GM23338 (cell line): ENCODE data around the gene KRTCAP3. TPM values are rescaled to one million over a fixed set of nuclear protein-coding genes. Genes with fewer than 3 reads are reported as not detected.

Source experiments
- CREB1 ChIP-seq: fragments of 250-450 bp; sonication (Bioruptor Pico); IDR thresholded peaks from 2 replicates; pipeline ENCODE4 v1.5.0; 2020; ENCODE audit warnings: low read depth, mild to moderate bottlenecking, moderate library complexity
- CTCF ChIP-seq, 2 experiments: fragments of 200-600 bp in 1 of 2; sonication (generic) in 1 of 2; conservative IDR thresholded peaks; 2 replicates each; pipeline versions ENCODE4 v1.5.1 to v1.6.1; 2016 to 2017; ENCODE audit warnings: antibody characterized with exemption in 2 of 2, low read depth in 2 of 2, mild to moderate bottlenecking in 2 of 2, moderate library complexity in 1 of 2
- EZH2phosphoT487 ChIP-seq: fragments of 200-600 bp; sonication (generic); IDR thresholded peaks from one replicate; pipeline ENCODE4 v1.8.1; 2018; ENCODE audit warnings: antibody characterized with exemption; ENCODE audit not compliant: unreplicated experiment
- POLR2AphosphoS5 ChIP-seq: IDR thresholded peaks from 2 replicates; pipeline ENCODE4 v1.6.1; 2016; ENCODE audit warnings: antibody characterized with exemption, low read depth
- REST ChIP-seq: IDR thresholded peaks from one replicate; pipeline ENCODE4 v1.6.1; 2018; ENCODE audit warnings: antibody characterized with exemption; ENCODE audit not compliant: unreplicated experiment
- STAT1 ChIP-seq: IDR thresholded peaks from one replicate; pipeline ENCODE4 v1.6.1; 2016; ENCODE audit warnings: antibody characterized with exemption; ENCODE audit not compliant: unreplicated experiment
- ZNF114 ChIP-seq: fragments of 250-450 bp; sonication (Bioruptor Pico); IDR thresholded peaks from 2 replicates; pipeline ENCODE4 v1.5.0; 2020; ENCODE audit warnings: mild to moderate bottlenecking, moderate library complexity
- ZNF331 ChIP-seq: fragments of 250-450 bp; sonication (Bioruptor Pico); IDR thresholded peaks from 2 replicates; pipeline ENCODE4 v1.5.0; 2020; ENCODE audit warnings: low read depth, mild to moderate bottlenecking, moderate library complexity
- polyA plus RNA-seq: library from polyadenylated mRNA; unstranded; fragments of >200 nt; fragmentation: Nextera tagmentation; extraction: Ambion mirVana; gene quantifications from 2 replicates; pipeline ENCODE4 v1.2.1, GENCODE V29; 2016
- total RNA-seq: library from RNA; depleted of rRNA; stranded (reverse); fragments of >200 nt; shearing (Covaris generic); gene quantifications from 2 replicates; pipeline ENCODE4 v1.2.3, GENCODE V29; 2014
- TF ChIP-seq, protein P1 (sequence below): fragments of 250-450 bp; sonication (Bioruptor Pico); IDR thresholded peaks from 2 replicates; pipeline ENCODE4 v1.5.0; 2020; ENCODE audit warnings: mild to moderate bottlenecking, moderate library complexity

Gene KRTCAP3
- total and polyA plus RNA-seq, 2 experiments from 2014 or later = 15.8 to 52.4 TPM

DNA sequence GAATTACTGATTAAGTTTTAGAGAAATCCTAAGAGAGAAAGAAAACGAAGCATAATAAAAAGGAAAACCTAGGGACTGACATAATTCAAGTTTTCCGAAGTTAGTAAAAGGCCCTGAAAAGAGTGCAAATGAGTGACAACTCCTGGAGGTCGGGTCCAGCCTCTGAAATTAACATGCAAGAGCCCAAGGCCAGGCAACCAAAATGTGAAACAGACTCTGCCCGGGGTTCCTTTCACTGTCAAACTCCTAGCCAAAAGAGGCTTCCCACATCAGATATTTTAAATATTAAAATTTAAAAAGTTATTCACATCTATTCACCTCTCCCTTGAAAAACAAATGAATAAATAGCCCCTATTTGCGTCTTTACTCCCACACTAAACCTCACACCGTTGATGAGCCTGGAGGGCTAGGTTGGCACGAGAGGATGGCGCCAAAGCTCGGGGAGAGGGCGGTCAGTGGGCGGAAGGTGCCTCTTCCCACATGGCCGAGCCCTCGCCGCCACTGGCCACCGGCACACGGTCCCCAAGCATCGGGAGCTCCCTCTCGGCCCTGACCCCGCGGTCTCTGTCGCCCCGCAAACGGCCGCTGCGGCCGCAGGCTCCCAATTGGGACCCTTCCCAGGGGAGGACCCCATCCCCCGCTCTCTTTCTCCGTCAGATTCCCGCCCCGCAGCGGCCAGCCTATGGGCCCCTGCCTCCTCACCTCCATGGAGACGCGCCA, 33.4 kb upstream of the KRTCAP3 start (continued):
- TF ChIP-seq, protein P1, sequence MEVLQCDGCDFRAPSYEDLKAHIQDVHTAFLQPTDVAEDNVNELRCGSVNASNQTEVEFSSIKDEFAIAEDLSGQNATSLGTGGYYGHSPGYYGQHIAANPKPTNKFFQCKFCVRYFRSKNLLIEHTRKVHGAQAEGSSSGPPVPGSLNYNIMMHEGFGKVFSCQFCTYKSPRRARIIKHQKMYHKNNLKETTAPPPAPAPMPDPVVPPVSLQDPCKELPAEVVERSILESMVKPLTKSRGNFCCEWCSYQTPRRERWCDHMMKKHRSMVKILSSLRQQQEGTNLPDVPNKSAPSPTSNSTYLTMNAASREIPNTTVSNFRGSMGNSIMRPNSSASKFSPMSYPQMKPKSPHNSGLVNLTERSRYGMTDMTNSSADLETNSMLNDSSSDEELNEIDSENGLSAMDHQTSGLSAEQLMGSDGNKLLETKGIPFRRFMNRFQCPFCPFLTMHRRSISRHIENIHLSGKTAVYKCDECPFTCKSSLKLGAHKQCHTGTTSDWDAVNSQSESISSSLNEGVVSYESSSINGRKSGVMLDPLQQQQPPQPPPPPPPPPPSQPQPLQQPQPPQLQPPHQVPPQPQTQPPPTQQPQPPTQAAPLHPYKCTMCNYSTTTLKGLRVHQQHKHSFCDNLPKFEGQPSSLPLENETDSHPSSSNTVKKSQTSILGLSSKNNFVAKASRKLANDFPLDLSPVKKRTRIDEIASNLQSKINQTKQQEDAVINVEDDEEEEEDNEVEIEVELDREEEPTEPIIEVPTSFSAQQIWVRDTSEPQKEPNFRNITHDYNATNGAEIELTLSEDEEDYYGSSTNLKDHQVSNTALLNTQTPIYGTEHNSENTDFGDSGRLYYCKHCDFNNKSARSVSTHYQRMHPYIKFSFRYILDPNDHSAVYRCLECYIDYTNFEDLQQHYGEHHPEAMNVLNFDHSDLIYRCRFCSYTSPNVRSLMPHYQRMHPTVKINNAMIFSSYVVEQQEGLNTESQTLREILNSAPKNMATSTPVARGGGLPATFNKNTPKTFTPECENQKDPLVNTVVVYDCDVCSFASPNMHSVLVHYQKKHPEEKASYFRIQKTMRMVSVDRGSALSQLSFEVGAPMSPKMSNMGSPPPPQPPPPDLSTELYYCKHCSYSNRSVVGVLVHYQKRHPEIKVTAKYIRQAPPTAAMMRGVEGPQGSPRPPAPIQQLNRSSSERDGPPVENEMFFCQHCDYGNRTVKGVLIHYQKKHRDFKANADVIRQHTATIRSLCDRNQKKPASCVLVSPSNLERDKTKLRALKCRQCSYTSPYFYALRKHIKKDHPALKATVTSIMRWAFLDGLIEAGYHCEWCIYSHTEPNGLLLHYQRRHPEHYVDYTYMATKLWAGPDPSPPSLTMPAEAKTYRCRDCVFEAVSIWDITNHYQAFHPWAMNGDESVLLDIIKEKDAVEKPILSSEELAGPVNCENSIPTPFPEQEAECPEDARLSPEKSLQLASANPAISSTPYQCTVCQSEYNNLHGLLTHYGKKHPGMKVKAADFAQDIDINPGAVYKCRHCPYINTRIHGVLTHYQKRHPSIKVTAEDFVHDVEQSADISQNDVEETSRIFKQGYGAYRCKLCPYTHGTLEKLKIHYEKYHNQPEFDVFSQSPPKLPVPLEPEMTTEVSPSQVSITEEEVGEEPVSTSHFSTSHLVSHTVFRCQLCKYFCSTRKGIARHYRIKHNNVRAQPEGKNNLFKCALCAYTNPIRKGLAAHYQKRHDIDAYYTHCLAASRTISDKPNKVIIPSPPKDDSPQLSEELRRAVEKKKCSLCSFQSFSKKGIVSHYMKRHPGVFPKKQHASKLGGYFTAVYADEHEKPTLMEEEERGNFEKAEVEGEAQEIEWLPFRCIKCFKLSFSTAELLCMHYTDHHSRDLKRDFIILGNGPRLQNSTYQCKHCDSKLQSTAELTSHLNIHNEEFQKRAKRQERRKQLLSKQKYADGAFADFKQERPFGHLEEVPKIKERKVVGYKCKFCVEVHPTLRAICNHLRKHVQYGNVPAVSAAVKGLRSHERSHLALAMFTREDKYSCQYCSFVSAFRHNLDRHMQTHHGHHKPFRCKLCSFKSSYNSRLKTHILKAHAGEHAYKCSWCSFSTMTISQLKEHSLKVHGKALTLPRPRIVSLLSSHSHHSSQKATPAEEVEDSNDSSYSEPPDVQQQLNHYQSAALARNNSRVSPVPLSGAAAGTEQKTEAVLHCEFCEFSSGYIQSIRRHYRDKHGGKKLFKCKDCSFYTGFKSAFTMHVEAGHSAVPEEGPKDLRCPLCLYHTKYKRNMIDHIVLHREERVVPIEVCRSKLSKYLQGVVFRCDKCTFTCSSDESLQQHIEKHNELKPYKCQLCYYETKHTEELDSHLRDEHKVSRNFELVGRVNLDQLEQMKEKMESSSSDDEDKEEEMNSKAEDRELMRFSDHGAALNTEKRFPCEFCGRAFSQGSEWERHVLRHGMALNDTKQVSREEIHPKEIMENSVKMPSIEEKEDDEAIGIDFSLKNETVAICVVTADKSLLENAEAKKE = no peak
- TF ChIP-seq ZNF331 (CRISPR knock-in tag) (no peak), CREB1 (no peak), POLR2AphosphoS5 (no peak), ZNF114 (CRISPR knock-in tag) (no peak), REST (no peak), CTCF (conservative IDR thresholded peaks at IDR 0.05; ENCODE audit: low read depth in 2 of 2) (no peak), EZH2phosphoT487 (no peak), STAT1 (no peak)
